PFSK-1 (cell line): Measurements from ENCODE around the gene NECTIN1.

ENCODE experiments used
- FOXP2 ChIP-seq: optimal IDR thresholded peaks from 2 replicates; pipeline ENCODE3; 2011; ENCODE audit warnings: borderline replicate concordance, control low read depth, inconsistent platforms; ENCODE audit not compliant: insufficient read depth; ENCODE audit errors: extremely low read length, extremely low read depth
- POLR2AphosphoS5 ChIP-seq: IDR thresholded peaks from 2 replicates; pipeline ENCODE4 v1.6.1; 2012; ENCODE audit warnings: low read depth, mild to moderate bottlenecking, control low read depth, low read length, moderate library complexity
- SIN3A ChIP-seq: IDR thresholded peaks from 2 replicates; pipeline ENCODE4 v1.6.1; 2012; ENCODE audit warnings: mild to moderate bottlenecking, low read length, moderate library complexity, borderline replicate concordance; ENCODE audit not compliant: insufficient read depth
- TAF1 ChIP-seq: IDR thresholded peaks from 2 replicates; pipeline ENCODE4 v1.6.1; 2012; ENCODE audit warnings: low read length, control low read depth, borderline replicate concordance; ENCODE audit not compliant: insufficient read depth
- TF ChIP-seq, protein P1 (sequence below), 2 experiments: IDR thresholded peaks; 2 replicates each; pipeline versions ENCODE4 v1.6.1 to v1.8.0; 2011 to 2012; ENCODE audit warnings: low read depth in 2 of 2, low read length in 2 of 2, control low read depth in 1 of 2, inconsistent platforms in 1 of 2, mild to moderate bottlenecking in 1 of 2, moderate library complexity in 1 of 2; ENCODE audit not compliant: insufficient read depth in 1 of 2

The NECTIN1 gene

GRCh38 chr11:119624629-119625028, 104.4 kb downstream of the NECTIN1 start:
- TF ChIP-seq, protein P1, sequence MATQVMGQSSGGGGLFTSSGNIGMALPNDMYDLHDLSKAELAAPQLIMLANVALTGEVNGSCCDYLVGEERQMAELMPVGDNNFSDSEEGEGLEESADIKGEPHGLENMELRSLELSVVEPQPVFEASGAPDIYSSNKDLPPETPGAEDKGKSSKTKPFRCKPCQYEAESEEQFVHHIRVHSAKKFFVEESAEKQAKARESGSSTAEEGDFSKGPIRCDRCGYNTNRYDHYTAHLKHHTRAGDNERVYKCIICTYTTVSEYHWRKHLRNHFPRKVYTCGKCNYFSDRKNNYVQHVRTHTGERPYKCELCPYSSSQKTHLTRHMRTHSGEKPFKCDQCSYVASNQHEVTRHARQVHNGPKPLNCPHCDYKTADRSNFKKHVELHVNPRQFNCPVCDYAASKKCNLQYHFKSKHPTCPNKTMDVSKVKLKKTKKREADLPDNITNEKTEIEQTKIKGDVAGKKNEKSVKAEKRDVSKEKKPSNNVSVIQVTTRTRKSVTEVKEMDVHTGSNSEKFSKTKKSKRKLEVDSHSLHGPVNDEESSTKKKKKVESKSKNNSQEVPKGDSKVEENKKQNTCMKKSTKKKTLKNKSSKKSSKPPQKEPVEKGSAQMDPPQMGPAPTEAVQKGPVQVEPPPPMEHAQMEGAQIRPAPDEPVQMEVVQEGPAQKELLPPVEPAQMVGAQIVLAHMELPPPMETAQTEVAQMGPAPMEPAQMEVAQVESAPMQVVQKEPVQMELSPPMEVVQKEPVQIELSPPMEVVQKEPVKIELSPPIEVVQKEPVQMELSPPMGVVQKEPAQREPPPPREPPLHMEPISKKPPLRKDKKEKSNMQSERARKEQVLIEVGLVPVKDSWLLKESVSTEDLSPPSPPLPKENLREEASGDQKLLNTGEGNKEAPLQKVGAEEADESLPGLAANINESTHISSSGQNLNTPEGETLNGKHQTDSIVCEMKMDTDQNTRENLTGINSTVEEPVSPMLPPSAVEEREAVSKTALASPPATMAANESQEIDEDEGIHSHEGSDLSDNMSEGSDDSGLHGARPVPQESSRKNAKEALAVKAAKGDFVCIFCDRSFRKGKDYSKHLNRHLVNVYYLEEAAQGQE (IDR thresholded peaks at IDR 0.05; ENCODE audit: insufficient read depth in 1 of 2, low read depth in 2 of 2, low read length in 2 of 2), result no peak
- TF ChIP-seq POLR2AphosphoS5 (no peak), TAF1 (no peak), FOXP2 (no peak), SIN3A (no peak)

- TF ChIP-seq, protein P1 (IDR thresholded peaks at IDR 0.05; ENCODE audit: insufficient read depth in 1 of 2, low read depth in 2 of 2, low read length in 2 of 2), result no peak
- no peak for TF ChIP-seq SIN3A
- no peak for TF ChIP-seq FOXP2
- TF ChIP-seq POLR2AphosphoS5, result no peak
- TF ChIP-seq TAF1, result no peak
Measured at GRCh38 chr11:119624102-119624615, 104.8 kb downstream of the NECTIN1 start.

GRCh38 chr11:119623682-119624081, 105.3 kb downstream of the NECTIN1 start:
- TF ChIP-seq SIN3A, result no peak
- TF ChIP-seq FOXP2, result no peak
- TF ChIP-seq POLR2AphosphoS5, result no peak
- TF ChIP-seq TAF1, result no peak
- TF ChIP-seq, protein P1 (IDR thresholded peaks at IDR 0.05; ENCODE audit: insufficient read depth in 1 of 2, low read depth in 2 of 2, low read length in 2 of 2), result no peak

- TF ChIP-seq, protein P1 (IDR thresholded peaks at IDR 0.05; ENCODE audit: insufficient read depth in 1 of 2, low read depth in 2 of 2, low read length in 2 of 2), result no peak
- no peak for TF ChIP-seq TAF1
- no peak for TF ChIP-seq FOXP2
- TF ChIP-seq SIN3A, result no peak
Measured at GRCh38 chr11:119622454-119623143, 106.4 kb downstream of the NECTIN1 start.

- TF ChIP-seq POLR2AphosphoS5 (no peak), SIN3A (no peak), FOXP2 (no peak), TAF1 (no peak)
- TF ChIP-seq, protein P1 (IDR thresholded peaks at IDR 0.05; ENCODE audit: insufficient read depth in 1 of 2, low read depth in 2 of 2, low read length in 2 of 2), result no peak
Measured at GRCh38 chr11:119619665-119620064, 109.3 kb downstream of the NECTIN1 start.
